Adipocyte (in vitro differentiated cells): ENCODE results near the gene LBHD1.
"Not testable (repeated sequence)": the region's sequence is repeated elsewhere in the genome, so short reads cannot be mapped to it uniquely, and the experiment has no call there.

Source experiments
- DNase-seq: peaks from one replicate; pipeline ENCODE4 v3.0.0-alpha.2; 2015; ENCODE audit warnings: low read depth
- H3K27me3 ChIP-seq: replicated peaks from 2 replicates; pipeline ENCODE4 v1.7.0; 2013; ENCODE audit warnings: mild to moderate bottlenecking, low read length, moderate library complexity; ENCODE audit not compliant: control insufficient read depth, insufficient read depth
- H3K36me3 ChIP-seq: 2 replicates; pipeline ENCODE4 v1.7.0; 2013; ENCODE audit warnings: low read length, mild to moderate bottlenecking, moderate library complexity; ENCODE audit not compliant: control insufficient read depth, insufficient read depth, severe bottlenecking
- H3K4me1 ChIP-seq: 2 replicates; pipeline ENCODE4 v1.7.0; 2013; ENCODE audit warnings: mild to moderate bottlenecking, low read length, moderate library complexity; ENCODE audit not compliant: control insufficient read depth, insufficient read depth
- H3K4me3 ChIP-seq: 2 replicates; pipeline ENCODE4 v1.7.0; 2013; ENCODE audit warnings: mild to moderate bottlenecking, low read length, moderate library complexity
- H3K9ac ChIP-seq: 2 replicates; pipeline ENCODE4 v1.7.0; 2013; ENCODE audit warnings: mild to moderate bottlenecking, low read length, moderate library complexity
- H3K9me3 ChIP-seq: 2 replicates; pipeline ENCODE4 v1.7.0; 2013; ENCODE audit warnings: mild to moderate bottlenecking, low read length, moderate library complexity; ENCODE audit not compliant: control insufficient read depth

Gene LBHD1

DNA sequence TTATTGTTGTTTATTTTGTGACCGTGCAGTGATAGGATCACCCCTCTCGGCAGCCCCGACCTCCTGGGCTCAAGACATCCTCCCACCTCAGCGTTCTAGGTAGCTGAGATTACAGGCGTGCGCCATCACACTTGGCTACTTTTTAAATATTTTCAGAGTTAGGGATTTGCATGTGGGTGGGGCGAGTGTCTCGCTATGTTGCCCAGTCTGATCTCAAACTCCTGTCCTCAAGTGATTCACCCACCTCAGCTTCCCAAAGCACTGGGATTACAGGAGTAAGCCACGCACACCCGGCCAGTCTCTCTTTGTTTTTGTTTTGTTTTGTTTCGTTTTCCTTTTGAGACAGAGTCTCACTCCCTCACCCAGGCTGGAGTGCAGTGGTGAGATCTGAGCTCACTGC lies 17.8 kb downstream of the LBHD1 start:
- H3K36me3 ChIP-seq = peaks cover 6% of the 10 kb centered on the region
- no peaks in the 10 kb centered on the region for H3K9me3 ChIP-seq
- no peak overlapping the region for H3K4me3 ChIP-seq
- no peaks in the 10 kb centered on the region for H3K27me3 ChIP-seq
- H3K4me1 ChIP-seq = peaks cover 13% of the 10 kb centered on the region
- no peak overlapping the region for H3K9ac ChIP-seq
- DNase-seq = no peak

DNA sequence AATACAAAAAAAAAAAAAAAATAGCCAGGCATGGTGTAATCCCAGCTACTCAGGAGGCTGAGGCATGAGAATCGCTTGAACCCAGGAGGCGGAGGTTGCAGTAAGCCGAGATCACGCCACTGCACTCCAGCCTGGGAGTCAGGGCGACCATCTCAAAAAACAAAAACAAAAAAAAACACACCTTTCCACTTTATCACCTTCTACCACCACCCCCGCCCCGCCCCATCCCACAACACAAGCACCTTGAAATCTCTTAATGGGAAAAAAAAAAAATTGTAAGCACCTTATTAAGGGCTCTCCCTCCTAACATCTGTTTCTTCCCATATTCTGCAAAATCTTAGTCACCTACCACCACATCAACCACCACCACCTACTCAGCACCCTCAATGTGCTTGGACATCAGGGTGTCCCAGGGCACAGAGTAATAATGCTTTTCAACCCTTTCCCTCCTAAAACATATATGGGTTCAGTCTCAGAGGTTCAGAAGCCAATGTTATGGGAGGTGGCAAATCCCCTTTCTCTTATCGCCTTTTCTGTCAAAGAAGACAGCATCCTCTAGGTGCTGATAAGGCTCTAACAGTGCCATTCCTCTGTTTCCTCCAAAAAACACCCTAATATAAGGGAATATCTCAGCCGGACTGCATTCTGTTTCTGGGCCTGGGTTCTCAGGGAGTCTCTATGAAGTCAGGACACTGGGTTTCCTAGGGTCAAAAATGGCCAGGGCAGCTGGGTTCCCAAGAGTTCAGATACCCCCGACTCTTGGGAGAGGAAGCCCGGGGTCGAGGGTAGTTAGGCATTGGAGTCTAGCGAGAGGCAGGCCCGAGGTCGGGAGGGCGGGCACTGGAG lies 19.7 kb downstream of the LBHD1 start:
- Histone ChIP-seq H3K9ac (peak overlapping the region; percentile 94), H3K36me3 (peaks cover 19% of the 10 kb centered on the region), H3K4me1 (peaks cover 20% of the 10 kb centered on the region), H3K4me3 (peak overlapping the region; percentile 93), H3K27me3 (no peaks in the 10 kb centered on the region), H3K9me3 (no peaks in the 10 kb centered on the region)
- peak; percentile 11 for DNase-seq

DNA sequence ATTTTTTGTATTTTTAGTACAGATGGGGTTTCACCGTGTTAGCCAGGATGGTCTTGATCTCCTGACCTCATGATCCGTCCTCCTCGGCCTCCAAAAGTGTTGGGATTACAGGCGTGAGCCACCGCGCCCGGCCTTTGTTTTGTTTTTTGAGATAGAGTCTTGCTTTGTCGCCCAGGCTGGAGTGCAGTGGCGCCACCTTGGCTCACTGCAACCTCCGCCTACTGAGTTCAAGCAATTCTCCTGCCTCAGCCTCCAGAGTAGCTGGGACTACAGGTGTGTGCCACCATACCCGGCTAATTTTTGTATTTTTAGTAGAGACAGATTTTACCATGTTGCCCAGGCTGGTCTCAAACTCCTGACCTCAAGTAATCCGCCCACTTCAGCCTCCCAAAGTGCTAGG lies 21.8 kb downstream of the LBHD1 start:
- H3K9ac ChIP-seq, DNase-seq, H3K9me3 ChIP-seq, H3K27me3 ChIP-seq, H3K4me3 ChIP-seq: not testable (repeated sequence)
- Histone ChIP-seq H3K4me1 (peaks cover 30% of the 10 kb centered on the region), H3K36me3 (peaks cover 19% of the 10 kb centered on the region)

DNA sequence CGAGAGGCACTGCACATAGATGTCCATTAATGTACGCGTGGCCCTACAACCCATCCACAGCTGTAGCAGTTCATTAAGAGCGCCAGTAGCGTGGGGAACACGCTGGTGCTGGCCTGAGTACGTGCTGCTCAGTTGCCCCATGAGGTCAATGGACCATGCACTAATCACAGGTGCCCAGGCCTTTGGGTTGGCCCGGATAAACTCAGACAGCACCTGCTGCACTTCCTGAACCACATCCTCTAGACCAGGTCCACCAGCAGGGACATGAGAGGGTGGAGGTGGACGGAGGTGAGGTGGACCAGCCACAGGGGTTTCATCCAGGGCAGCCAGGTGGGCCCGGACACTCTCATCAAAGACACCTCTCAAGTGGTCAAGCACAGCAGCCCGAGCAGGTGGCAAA lies 22.6 kb downstream of the LBHD1 start:
- H3K9me3 ChIP-seq = no peaks in the 10 kb centered on the region
- H3K4me1 ChIP-seq = peaks cover 37% of the 10 kb centered on the region
- no peak for DNase-seq
- peaks cover 20% of the 10 kb centered on the region for H3K36me3 ChIP-seq
- H3K27me3 ChIP-seq = no peaks in the 10 kb centered on the region
- H3K9ac ChIP-seq = no peak overlapping the region
- H3K4me3 ChIP-seq = no peak overlapping the region

DNA sequence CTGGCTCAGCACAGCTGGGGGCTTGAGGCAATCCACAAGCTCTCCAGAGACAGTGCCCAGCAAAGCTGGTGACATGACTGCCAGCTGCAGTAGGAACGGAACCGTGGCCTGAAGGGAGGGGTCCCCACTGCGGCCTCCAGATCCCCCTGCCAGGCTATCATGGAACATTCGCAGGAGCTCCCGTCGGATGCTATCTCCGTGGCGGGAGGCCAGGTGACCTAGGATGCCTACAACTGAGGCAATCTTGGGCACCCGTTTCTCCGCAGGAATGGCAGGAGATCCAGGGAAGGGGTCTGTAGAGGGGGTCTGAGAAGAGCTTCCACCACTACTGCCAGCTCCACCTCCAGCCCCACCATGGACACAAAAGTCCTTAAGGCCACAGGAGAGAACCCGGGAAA lies 23.1 kb downstream of the LBHD1 start:
- Histone ChIP-seq H3K36me3 (peaks cover 25% of the 10 kb centered on the region), H3K9ac (no peak overlapping the region), H3K4me1 (peaks cover 40% of the 10 kb centered on the region), H3K9me3 (no peaks in the 10 kb centered on the region), H3K4me3 (no peak overlapping the region), H3K27me3 (no peaks in the 10 kb centered on the region)
- no peak for DNase-seq

DNA sequence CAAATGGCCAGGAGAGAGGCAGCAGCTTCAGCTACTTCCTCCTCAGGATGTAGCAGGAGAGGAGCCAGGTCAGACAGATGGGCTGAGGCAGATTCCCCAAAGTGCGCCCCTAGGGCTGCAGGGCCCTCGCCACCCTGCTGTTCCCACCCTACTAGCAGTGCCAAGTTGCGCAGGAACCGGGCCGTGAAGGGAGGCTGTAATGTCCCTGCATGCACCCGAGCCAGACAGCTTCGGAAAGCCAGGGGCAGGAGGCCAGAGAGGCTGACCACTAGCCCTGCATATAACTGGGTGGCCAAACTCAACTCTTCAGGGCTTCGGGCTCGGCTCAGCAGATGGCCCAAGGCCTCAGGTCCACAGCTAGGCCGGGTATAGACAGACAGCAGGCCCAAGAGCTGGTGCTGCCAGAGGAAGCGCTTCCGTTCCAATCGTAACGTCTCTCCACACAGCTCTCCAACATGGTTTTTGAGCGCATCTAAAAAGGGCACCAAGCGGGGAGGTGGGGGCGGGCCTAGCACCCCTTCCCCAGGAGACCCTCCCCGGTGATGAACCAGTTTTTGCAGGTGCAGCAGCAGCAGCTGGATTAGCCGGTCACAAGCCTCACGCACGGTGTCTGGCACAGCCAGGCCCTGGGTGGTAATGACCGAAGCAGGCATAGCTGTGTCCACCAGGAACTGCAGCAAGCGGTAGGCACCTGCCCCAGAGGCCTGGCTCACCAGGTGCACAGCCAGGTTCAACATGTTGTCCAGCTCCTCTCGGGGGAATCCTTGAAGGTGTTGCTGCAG lies 23.7 kb downstream of the LBHD1 start:
- no peaks in the 10 kb centered on the region for H3K9me3 ChIP-seq
- peaks cover 25% of the 10 kb centered on the region for H3K36me3 ChIP-seq
- H3K4me3 ChIP-seq = no peak overlapping the region
- no peak for DNase-seq
- H3K9ac ChIP-seq = no peak overlapping the region
- no peaks in the 10 kb centered on the region for H3K27me3 ChIP-seq
- peaks cover 40% of the 10 kb centered on the region for H3K4me1 ChIP-seq

DNA sequence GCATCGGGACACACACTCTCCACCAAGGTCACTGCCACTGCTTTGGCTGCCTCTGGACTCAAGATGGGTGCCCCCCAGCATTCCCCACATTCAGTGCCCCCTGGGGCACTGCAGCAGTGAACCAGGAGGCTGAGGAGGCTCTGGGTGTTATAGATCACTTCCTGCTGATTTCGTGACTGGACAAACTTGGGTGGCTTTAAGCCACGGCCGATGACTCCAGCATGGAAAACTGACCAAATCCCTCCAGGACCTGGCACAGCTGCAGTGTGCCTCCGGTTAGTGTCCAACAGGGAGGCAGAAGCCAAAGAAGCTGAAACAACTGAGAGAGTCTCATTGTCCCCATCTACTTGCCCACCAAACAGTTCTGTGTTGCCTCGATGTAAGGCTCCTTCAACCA lies 24.5 kb downstream of the LBHD1 start:
- no peak for DNase-seq
- Histone ChIP-seq H3K4me3 (no peak overlapping the region), H3K9me3 (no peaks in the 10 kb centered on the region), H3K27me3 (no peaks in the 10 kb centered on the region), H3K9ac (peak overlapping the region; percentile 67), H3K36me3 (peaks cover 31% of the 10 kb centered on the region), H3K4me1 (peaks cover 41% of the 10 kb centered on the region)

DNA sequence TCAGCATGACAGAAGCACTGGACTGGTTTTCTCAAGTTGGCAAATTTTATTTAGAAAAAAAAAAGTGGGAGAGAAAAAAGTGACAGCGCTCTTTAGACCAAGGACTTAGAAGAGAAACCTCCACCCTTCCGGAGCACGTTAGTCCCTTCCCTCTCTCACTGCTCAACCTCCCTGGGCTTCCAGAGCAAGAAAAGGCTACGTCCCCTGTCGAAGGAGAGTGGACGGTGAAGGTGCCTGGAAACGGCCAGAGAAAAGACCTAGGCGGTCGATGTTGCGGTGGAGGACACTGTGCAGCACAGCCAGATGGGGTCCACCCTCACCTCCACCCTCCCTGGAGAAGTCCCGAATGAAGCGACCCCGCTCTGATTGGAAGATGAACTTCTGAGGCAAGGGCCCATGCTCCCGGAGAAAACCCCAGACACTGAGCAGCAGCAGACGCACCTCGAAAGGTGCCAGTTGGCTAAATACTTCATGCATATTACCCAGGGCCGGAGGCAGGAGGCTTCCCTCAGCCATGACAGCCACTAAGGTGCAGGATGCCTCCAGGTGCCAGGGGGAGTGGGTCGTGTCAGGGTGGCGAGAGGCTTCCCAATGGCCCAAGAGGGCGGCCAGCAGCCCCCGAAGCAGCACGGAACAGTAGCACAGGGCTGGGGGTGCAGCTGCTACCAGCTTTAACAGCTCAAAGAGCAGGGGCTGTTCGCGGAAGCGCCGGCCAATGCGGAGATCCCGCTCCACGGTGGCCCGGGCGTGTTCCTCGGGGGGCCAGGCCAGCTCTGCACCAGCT lies 25.1 kb downstream of the LBHD1 start:
- Histone ChIP-seq H3K9me3 (no peaks in the 10 kb centered on the region), H3K4me1 (peaks cover 36% of the 10 kb centered on the region), H3K27me3 (no peaks in the 10 kb centered on the region), H3K36me3 (peaks cover 31% of the 10 kb centered on the region), H3K4me3 (peak overlapping the region; percentile 55), H3K9ac (peak overlapping the region; percentile 67)
- no peak for DNase-seq

DNA sequence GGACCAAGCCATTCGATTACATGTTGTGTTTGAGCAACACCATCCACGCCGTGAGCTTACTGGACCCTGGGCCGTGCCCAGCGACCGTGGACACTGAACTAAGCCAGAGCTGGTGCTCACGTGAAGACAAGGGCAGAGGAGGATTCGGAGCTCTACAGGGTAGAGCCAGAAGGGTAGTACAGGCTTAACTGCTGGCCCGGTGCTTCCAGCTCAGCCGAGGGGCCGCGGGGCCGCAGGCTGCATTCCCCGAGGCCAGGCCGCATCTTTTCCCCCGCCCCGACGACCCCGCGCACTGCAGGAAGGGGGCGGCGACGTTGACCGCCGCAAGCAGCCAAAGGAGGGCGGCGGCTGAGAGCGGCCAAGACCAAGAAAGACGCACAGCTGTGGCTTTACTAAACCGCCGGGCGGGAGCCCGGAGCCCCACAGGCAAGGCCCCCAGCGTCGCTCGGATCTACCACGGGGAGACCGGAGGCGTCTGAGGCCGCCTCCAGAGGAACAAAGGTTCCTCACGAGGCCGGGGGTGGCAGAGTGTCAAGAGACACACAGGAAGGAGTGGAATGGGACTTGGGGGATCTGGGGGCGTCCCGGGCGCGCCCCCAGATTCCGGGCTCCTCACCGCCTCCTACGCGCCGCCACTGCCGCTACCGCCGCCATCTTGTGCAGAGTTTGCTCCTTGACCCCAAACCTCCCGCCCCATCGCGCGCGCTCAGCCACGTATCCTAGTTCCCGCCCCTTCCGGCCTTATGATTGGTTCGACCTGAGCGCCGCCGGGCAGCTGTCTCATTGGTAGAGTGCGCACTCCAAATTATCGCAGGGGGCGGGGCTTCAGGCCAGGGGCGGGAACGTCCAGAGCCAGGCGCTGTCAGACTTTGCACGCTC lies 25.9 kb downstream of the LBHD1 start, which contains the start of gene GANAB:
TSS of gene GANAB (minus strand) at position 668 of the 879 bp plus-strand sequence. CDS start at position 654, 14 bp downstream.
- peak within 1 kb of the TSS; percentile 99 for H3K9ac ChIP-seq
- H3K4me1 ChIP-seq = peaks cover 30% of the 10 kb centered on the region
- H3K9me3 ChIP-seq = no peaks in the 10 kb centered on the region
- H3K36me3 ChIP-seq = peaks cover 31% of the 10 kb centered on the region
- H3K27me3 ChIP-seq = no peaks in the 10 kb centered on the region
- peak within 1 kb of the TSS; percentile 95 for H3K4me3 ChIP-seq
- peak; percentile 100 for DNase-seq

DNA sequence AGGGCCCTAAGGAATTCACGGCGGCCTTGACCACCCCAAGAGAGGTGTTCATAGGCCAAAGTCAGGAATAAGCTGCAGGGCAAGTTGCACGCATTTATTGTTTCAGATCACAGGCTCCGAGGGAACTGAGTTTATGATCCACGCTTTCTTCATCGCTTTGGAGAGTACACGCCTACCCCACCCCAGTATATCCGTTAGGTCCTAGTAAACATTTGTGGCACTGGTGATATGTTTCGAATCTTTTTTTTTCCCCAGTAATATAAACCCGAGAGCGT lies 26.5 kb downstream of the LBHD1 start:
- H3K9ac ChIP-seq = peak overlapping the region; percentile 99
- no peaks in the 10 kb centered on the region for H3K9me3 ChIP-seq
- no peaks in the 10 kb centered on the region for H3K27me3 ChIP-seq
- peaks cover 30% of the 10 kb centered on the region for H3K4me1 ChIP-seq
- DNase-seq = no peak
- H3K4me3 ChIP-seq = peak overlapping the region; percentile 95
- peaks cover 31% of the 10 kb centered on the region for H3K36me3 ChIP-seq
